Anterior cingulate cortex (tissue), 58 donors: ENCODE data around the gene GALNT8.
"Not testable (repeated sequence)": the region's sequence is repeated elsewhere in the genome, so short reads cannot be mapped to it uniquely, and the experiment has no call there.

Experiments used
- DNase-seq, 58 donors: peaks; one replicate each; lab custom pipeline; 2025; lab: John Stamatoyannopoulos, UW

Gene GALNT8

GRCh38 chr12:4743046-4743445 is 22.8 kb downstream of the GALNT8 start:
- no peak for DNase-seq

GRCh38 chr12:4744709-4745108 is 24.5 kb downstream of the GALNT8 start:
- no peak for DNase-seq

- DNase-seq = no peak
Measured at GRCh38 chr12:4745249-4745648, 25.0 kb downstream of the GALNT8 start.

GRCh38 chr12:4751654-4752053 is 31.5 kb downstream of the GALNT8 start:
- DNase-seq = not testable (repeated sequence)

GRCh38 chr12:4762773-4763172 is 42.6 kb downstream of the GALNT8 start:
- no peak for DNase-seq

- DNase-seq = peak in 2 of 58 donors; percentile 6 to 19
Measured at GRCh38 chr12:4763549-4763948, 43.3 kb downstream of the GALNT8 start.

- no peak for DNase-seq
Measured at GRCh38 chr12:4766445-4766844, 46.2 kb downstream of the GALNT8 start.

GRCh38 chr12:4767186-4767585 is 47.0 kb downstream of the GALNT8 start:
- no peak for DNase-seq

GRCh38 chr12:4768341-4768740 is 48.1 kb downstream of the GALNT8 start:
- DNase-seq = peak in 1 of 58 donors; percentile 11

GRCh38 chr12:4769073-4769472 is 48.9 kb downstream of the GALNT8 start:
- no peak for DNase-seq

- DNase-seq = no peak
Measured at GRCh38 chr12:4771172-4771959, 51.2 kb downstream of the GALNT8 start.

- no peak for DNase-seq
Measured at GRCh38 chr12:4771960-4772566, 51.9 kb downstream of the GALNT8 start.

GRCh38 chr12:4775936-4776335 is 55.7 kb downstream of the GALNT8 start:
- no peak for DNase-seq

- DNase-seq = no peak
Measured at GRCh38 chr12:4779749-4780148, 59.5 kb downstream of the GALNT8 start.

GRCh38 chr12:4780641-4781611 is 60.7 kb downstream of the GALNT8 start:
- DNase-seq = peak in 46 of 58 donors; percentile 15 to 93 (median 66)

- DNase-seq = no peak
Measured at GRCh38 chr12:4784404-4785054, 64.3 kb downstream of the GALNT8 start.

GRCh38 chr12:4786795-4787194 is 66.6 kb downstream of the GALNT8 start:
- no peak for DNase-seq

GRCh38 chr12:4787965-4788364 is 67.8 kb downstream of the GALNT8 start:
- DNase-seq = no peak

GRCh38 chr12:4789776-4790175 is 69.6 kb downstream of the GALNT8 start:
- DNase-seq = no peak

GRCh38 chr12:4791497-4791896 is 71.3 kb downstream of the GALNT8 start:
- no peak for DNase-seq
